ENCODE measurements around the gene SHANK3.
"Not testable (repeated sequence)": the region's sequence is repeated elsewhere in the genome, so short reads cannot be mapped to it uniquely, and the experiment has no call there.

Gene SHANK3

GRCh38 chr22:50653256-50653655 lies 19.4 kb upstream of the SHANK3 start:
- no peak for DNase-seq (ENCODE audit: low spot score)

GRCh38 chr22:50654664-50655063 lies 18.0 kb upstream of the SHANK3 start:
- not testable (repeated sequence) for DNase-seq (ENCODE audit: low spot score)

- DNase-seq (ENCODE audit: low spot score) = no peak
These were observed 16.2 kb upstream of the SHANK3 start for GRCh38 chr22:50656122-50657070.

- DNase-seq (ENCODE audit: low spot score) = no peak
These were observed 14.7 kb upstream of the SHANK3 start for GRCh38 chr22:50657925-50658324.

- not testable (repeated sequence) for DNase-seq (ENCODE audit: low spot score)
These were observed 12.9 kb upstream of the SHANK3 start for GRCh38 chr22:50659711-50660110.

- no peak for DNase-seq (ENCODE audit: low spot score)
These were observed 12.3 kb upstream of the SHANK3 start for GRCh38 chr22:50660306-50660705.

GRCh38 chr22:50665212-50665611 lies 7.4 kb upstream of the SHANK3 start:
- no peak for DNase-seq (ENCODE audit: low spot score)

GRCh38 chr22:50665738-50666137 lies 6.9 kb upstream of the SHANK3 start:
- DNase-seq (ENCODE audit: low spot score) = no peak

- no peak for DNase-seq (ENCODE audit: low spot score)
These were observed 2.1 kb upstream of the SHANK3 start for GRCh38 chr22:50670513-50670912.

GRCh38 chr22:50670914-50671538 lies 1.6 kb upstream of the SHANK3 start:
- DNase-seq (ENCODE audit: low spot score) = no peak

- DNase-seq (ENCODE audit: low spot score) = no peak
These were observed 982 bp upstream of the SHANK3 start for GRCh38 chr22:50671641-50672040.

- DNase-seq (ENCODE audit: low spot score) = no peak
These were observed 582 bp upstream of the SHANK3 start for GRCh38 chr22:50672041-50672440.

- DNase-seq (ENCODE audit: low spot score) = no peak
These were observed 857 bp downstream of the SHANK3 start for GRCh38 chr22:50673231-50674129.

GRCh38 chr22:50674130-50674500 lies 1.5 kb downstream of the SHANK3 start:
- no peak for DNase-seq (ENCODE audit: low spot score)

GRCh38 chr22:50674606-50675552 lies 2.3 kb downstream of the SHANK3 start:
- peak; percentile 81 for DNase-seq (ENCODE audit: low spot score)

- no peak for DNase-seq (ENCODE audit: low spot score)
These were observed 3.0 kb downstream of the SHANK3 start for GRCh38 chr22:50675553-50676179.

GRCh38 chr22:50676180-50676636 lies 3.6 kb downstream of the SHANK3 start:
- DNase-seq (ENCODE audit: low spot score) = no peak

- peak; percentile 6 for DNase-seq (ENCODE audit: low spot score)
These were observed 4.3 kb downstream of the SHANK3 start for GRCh38 chr22:50676661-50677492.

GRCh38 chr22:50677493-50678217 lies 5.0 kb downstream of the SHANK3 start:
- DNase-seq (ENCODE audit: low spot score) = no peak

All from HuH-7 (cell line).